ENCODE results near the gene ARHGAP30. TPM values are rescaled to one million over a fixed set of nuclear protein-coding genes. Genes with fewer than 3 reads are reported as not detected.

Gene ARHGAP30
- total RNA-seq, 1 donor from 2014 or later: not detected

DNA sequence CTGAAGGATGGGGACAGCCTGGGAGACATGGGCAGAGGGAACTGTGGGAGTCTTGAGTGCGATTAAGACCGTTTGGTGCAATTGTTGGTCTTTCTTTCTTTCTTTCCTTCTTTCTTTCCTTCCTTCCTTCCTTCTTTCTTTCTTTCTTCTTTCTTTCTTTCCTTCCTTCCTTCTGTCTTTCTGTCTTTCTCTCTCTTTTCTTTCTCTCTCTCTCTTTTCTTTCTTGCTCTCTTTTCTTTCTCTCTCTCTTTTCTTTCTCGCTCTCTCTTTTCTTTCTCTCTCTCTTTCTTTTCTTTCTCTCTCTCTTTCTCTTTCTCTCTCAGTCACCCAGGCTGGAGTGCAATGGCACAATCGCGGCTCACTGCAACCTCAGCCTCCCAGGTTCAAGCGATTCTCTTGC is 25.5 kb upstream of the ARHGAP30 start:
- Mint-ChIP-seq H3K27ac (ENCODE audit: unreplicated experiment) (no peak overlapping the region), H3K27me3 (ENCODE audit: low read depth) (peaks cover 3% of the 10 kb centered on the region), H3K9me3 (ENCODE audit: low read depth) (no peaks in the 10 kb centered on the region), H3K36me3 (ENCODE audit: low read depth) (peaks cover 2% of the 10 kb centered on the region), H3K4me3 (ENCODE audit: unreplicated experiment) (no peak overlapping the region), H3K4me1 (ENCODE audit: low read depth) (peaks cover 17% of the 10 kb centered on the region)
- TF ChIP-seq CTCF (IDR thresholded peaks at IDR 0.05): no peak
- no peak for DNase-seq (ENCODE audit: low spot score)

- Mint-ChIP-seq H3K27ac (ENCODE audit: unreplicated experiment) (no peak overlapping the region), H3K36me3 (ENCODE audit: low read depth) (no peaks in the 10 kb centered on the region), H3K9me3 (ENCODE audit: low read depth) (no peaks in the 10 kb centered on the region), H3K27me3 (ENCODE audit: low read depth) (peaks cover 3% of the 10 kb centered on the region), H3K4me1 (ENCODE audit: low read depth) (peaks cover 17% of the 10 kb centered on the region), H3K4me3 (ENCODE audit: unreplicated experiment) (no peak overlapping the region)
- TF ChIP-seq CTCF (IDR thresholded peaks at IDR 0.05): no peak
- DNase-seq (ENCODE audit: low spot score): peak; percentile 12
Observed at GRCh38 chr1:161094481-161094880, 24.8 kb upstream of the ARHGAP30 start.

DNA sequence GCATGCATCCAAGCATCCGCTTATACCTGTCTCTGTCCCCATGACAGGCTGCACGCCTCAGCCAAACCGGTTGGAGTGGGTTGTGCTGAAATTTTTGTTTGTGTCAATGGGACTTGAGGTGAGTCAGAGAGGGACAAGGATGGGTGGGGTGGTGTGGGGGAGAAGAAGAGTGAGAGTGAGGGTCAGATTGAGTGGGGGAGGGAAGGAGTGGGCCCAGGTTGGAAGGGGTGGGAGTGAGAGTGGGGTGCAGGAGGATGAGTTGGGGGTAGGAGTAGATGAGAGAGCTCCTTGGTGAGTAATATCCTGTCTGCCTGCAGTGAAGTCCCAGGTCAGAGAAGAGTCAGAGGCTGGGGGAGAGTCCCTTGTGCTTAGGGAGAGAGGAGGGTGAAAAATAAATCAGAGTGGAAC is 22.9 kb upstream of the ARHGAP30 start:
- no peak for TF ChIP-seq CTCF (IDR thresholded peaks at IDR 0.05)
- no peaks in the 10 kb centered on the region for H3K36me3 Mint-ChIP-seq (ENCODE audit: low read depth)
- H3K4me3 Mint-ChIP-seq (ENCODE audit: unreplicated experiment): no peak overlapping the region
- peaks cover 6% of the 10 kb centered on the region for H3K4me1 Mint-ChIP-seq (ENCODE audit: low read depth)
- no peak overlapping the region for H3K27ac Mint-ChIP-seq (ENCODE audit: unreplicated experiment)
- H3K9me3 Mint-ChIP-seq (ENCODE audit: low read depth): no peaks in the 10 kb centered on the region
- peaks cover 3% of the 10 kb centered on the region for H3K27me3 Mint-ChIP-seq (ENCODE audit: low read depth)
- DNase-seq (ENCODE audit: low spot score): peak; percentile 5

- H3K9me3 Mint-ChIP-seq (ENCODE audit: low read depth): no peaks in the 10 kb centered on the region
- H3K36me3 Mint-ChIP-seq (ENCODE audit: low read depth): no peaks in the 10 kb centered on the region
- TF ChIP-seq CTCF (IDR thresholded peaks at IDR 0.05): no peak
- peak; percentile 18 for DNase-seq (ENCODE audit: low spot score)
- no peak overlapping the region for H3K27ac Mint-ChIP-seq (ENCODE audit: unreplicated experiment)
- H3K4me1 Mint-ChIP-seq (ENCODE audit: low read depth): no peaks in the 10 kb centered on the region
- H3K4me3 Mint-ChIP-seq (ENCODE audit: unreplicated experiment): no peak overlapping the region
- H3K27me3 Mint-ChIP-seq (ENCODE audit: low read depth): peaks cover 3% of the 10 kb centered on the region
Observed at GRCh38 chr1:161091796-161092507, 22.3 kb upstream of the ARHGAP30 start.

DNA sequence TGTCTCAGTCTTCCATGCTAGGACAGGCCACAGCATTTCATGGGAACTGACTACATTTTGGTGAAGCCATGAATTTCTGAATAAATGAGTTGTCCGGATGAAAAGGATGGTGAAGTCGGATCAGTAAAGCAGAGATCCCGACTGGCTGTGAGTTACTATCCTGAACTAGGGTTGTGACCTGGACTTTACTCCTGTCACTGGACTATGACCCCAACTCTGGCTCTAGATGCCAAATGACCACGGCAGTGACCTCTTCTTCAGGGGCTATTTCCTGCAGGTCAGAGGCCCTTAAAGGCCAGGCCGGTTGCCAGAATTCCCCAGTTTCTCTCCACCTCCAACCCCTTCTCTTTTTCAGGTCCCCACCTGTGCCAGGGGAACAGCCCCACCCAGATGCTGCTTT is 21.4 kb upstream of the ARHGAP30 start:
- H3K27me3 Mint-ChIP-seq (ENCODE audit: low read depth): peaks cover 3% of the 10 kb centered on the region
- no peaks in the 10 kb centered on the region for H3K4me1 Mint-ChIP-seq (ENCODE audit: low read depth)
- TF ChIP-seq CTCF (IDR thresholded peaks at IDR 0.05): no peak
- no peak overlapping the region for H3K4me3 Mint-ChIP-seq (ENCODE audit: unreplicated experiment)
- H3K36me3 Mint-ChIP-seq (ENCODE audit: low read depth): no peaks in the 10 kb centered on the region
- H3K9me3 Mint-ChIP-seq (ENCODE audit: low read depth): no peaks in the 10 kb centered on the region
- peak; percentile 26 for DNase-seq (ENCODE audit: low spot score)
- H3K27ac Mint-ChIP-seq (ENCODE audit: unreplicated experiment): no peak overlapping the region

Data from chondrocyte (in vitro differentiated cells).